Right ventricle myocardium superior (tissue), 1 donor: ENCODE data around the gene NES. TPM values are rescaled to one million over a fixed set of nuclear protein-coding genes. Genes with fewer than 3 reads are reported as not detected.

ENCODE experiments used
- ATAC-seq: fragments of 200-7000 bp; cut with Tn5 transposase; one replicate; pipeline ENCODE4 v1.9.1; 2020; ENCODE audit warnings: mild to moderate bottlenecking; ENCODE audit not compliant: poor library complexity
- DNase-seq: peaks from one replicate; pipeline ENCODE4 v3.0.0-alpha.2; 2020
- intact Hi-C: fragments of 100-400 bp; cut with DNase I; formaldehyde crosslinking; loops from one replicate; pipeline ENCODE4 v1.11.2; 2022
- total RNA-seq: library from RNA; stranded (reverse); fragmentation: NEBNext Ultra II Directional; extraction: Animal tissue kit (Norgen Biotek cat#: 25700); gene quantifications from one replicate; pipeline ENCODE4 v1.2.1, GENCODE V29; 2021
- donor health status: DM: no; HTN: yes; CAD: no; lungs with severe emphysema.

NES gene
- total RNA-seq, 1 donor from 2014 or later = 103 TPM

DNA sequence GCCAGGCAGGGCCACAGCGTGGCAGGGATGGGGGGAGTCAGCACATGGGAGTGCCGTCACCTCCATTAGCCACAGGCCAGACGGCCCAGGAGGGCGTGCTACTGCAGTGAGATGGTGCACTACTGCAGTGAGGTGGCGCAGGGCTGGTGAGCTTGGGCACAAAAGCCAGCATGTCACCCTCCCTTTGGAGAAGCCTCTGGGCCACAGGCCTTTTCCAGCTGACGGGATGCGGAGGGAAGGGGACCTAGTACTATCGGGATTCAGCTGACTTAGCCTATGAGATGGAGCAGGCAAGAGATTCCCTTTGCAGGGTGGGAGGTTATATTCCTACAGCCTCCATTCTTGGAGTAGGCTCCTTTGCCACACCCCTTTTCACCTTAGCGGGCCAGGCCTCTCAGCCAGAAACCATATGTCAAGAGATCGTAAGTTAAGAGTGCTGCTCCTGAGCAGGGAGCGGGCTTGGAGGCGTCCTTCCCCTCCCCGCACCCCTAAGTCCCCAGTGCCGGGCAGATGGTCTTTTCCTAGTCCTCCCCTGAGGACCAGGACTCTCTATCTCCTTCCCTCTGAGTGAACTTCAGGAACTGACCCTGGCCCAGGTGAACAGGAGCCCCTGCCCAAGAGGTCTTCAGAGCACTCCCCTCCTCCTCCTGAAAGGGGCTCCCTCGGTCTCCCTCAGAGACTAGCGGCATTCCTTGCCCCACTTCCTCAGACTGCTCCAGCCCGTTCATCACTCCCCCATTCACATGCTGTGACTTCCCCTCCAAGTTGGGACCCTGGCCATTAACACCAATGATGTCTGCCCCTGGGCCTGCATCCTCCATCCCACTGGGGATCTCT lies 8.2 kb downstream of the NES start:
- ATAC-seq (no peak), DNase-seq (no peak)
- intact Hi-C loops = no loop called here

DNA sequence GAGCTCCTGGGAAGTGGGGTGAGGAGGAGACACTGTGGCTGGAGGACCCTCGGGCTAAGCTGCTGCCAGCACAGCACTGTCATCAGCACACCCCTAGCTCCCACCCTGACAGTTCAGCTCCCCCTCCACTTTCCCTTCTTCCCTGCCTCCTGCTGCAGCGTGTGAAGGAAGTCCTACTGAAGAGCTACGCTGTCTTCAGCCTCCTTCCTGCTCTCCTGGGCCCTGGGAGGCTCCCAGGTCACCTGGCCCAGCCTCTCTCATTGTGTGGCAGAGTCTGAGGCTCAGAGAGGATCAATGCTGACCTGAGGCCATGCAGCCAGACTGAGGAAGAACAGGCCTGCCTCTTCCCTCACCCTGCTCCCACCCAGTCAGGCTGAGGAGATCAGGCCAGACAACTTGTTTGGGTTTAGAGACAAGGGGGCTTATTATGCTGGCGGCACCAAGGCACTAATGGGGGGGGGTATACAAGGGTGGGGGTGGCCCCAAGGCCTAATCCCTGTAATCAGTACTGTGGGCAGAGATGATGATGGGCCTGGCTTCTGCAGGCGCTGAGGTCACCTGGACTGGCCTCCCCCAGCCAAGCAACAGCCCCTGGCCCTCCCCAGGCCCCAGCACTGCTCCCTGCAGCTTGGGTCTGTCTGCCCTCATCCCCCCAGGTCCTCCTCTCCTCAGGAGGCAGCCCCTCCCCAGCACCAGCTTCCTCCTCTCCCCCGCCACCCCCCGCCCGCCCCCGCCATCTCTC lies 9.1 kb downstream of the NES start:
- intact Hi-C loops = no loop called here
- ATAC-seq = no peak

DNA sequence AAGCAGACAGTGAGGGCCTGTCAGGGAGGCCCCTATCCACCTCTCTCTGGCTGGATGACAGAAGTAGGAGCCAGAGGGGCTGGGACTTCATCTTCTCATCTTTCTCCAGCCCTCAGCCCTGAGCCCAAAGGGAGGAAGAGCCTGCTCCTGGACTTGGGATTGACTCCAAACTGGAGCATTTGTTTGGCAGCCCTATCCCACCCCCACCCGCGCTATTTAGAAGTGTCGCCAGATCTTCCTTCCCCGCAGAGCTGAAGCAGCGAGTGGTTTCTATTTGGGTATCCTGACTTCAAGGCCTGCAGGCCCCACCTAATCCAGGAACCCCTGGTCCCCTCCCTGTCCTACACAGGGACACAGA lies 9.6 kb downstream of the NES start:
- intact Hi-C loops = no loop called here
- DNase-seq (peak; percentile 67), ATAC-seq (peak; percentile 54)

More for the DNA sequence above, 9.1 kb downstream of the NES start:
- DNase-seq = peak; percentile 39

DNA sequence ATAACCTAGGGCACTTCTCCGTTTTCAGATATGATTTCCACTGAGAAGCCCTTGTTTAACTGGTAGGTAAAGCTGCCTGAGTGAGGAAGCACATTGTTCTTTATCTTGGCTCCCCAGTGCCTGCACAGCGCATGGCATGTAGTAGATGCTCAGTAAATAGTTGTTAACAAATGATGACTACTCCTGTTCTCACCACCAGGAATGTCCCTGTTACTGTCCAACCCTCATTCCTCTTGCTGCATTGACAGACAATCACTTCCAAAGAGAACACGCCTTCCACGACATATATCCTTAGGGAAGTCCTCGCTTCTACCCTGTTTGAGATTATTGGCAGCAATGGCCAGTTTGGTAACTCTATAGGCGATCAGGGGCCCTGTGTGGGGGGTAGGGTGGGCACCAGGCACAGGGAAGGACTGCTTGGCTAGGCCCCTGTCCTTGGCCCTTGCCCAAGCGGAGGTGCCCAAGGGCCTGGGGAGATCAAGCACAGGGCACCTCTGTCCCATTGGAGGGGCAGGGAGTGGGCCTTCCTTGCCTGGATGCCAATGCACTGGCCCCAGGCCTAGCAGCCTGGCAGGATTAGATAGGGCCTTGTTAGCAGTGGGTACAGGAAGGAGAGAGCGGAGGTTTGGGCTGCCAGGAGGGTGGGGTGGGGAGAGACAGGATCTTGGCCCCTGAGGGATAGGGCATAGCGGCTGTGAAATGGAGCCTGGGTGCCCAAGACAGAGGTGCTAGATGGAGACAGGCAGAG lies 10.2 kb downstream of the NES start:
- ATAC-seq = no peak
- intact Hi-C loops = no loop called here
- DNase-seq = peak; percentile 54

DNA sequence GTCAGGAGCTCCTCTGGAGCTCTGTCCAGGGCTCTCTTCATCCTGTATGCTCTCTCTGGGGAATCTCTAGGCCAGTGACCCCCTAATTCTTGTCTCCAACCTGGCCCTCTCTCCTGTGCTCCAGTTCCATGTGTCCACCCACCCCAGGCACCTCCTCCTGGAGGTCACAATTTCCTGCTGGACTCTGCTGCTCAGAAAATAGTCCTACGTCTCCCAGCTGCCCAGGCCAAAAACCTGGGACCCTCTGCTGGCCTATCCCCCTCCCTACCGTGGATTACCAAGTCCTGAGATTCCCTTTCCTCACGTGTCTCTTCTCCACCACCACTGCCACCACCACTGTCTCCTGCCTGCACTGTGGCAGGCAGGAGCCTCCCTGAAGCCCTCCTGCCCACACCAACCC lies 11.7 kb downstream of the NES start:
- ATAC-seq = no peak
- peak; percentile 26 for DNase-seq
- intact Hi-C loops = no loop called here

DNA sequence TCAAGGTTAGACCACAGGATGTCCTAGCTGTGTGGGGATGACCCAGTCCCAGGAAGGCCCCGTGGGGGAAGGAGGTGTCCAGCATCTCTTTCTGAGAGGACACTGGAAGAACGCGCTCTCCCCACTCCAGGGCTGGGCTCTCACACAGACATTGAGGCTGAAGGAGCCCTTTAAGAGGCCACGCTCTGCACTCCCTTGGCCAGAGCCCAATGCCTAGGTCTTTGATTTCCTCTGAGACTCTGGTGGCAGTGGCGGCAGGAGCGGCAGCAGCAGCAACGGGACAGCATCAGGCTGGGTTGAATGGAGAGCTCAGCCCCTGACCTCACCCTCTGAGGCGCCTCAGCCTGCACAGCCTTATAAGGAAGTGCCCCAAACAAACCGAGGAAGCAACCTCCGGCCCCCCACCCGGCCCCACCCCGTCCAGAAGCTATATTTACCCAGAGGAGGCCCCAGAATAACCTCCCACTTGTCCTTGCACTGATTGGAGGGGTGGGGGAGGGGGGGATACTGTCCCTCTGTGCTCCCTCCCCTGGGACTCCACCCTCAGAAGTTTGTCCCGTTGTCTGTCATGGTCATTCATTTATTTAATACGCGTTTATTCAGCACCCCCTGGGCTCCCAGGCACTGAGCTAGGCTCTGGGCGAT lies 12.3 kb downstream of the NES start:
- intact Hi-C loops = no loop called here
- DNase-seq (peak; percentile 82), ATAC-seq (peak; percentile 63)

DNA sequence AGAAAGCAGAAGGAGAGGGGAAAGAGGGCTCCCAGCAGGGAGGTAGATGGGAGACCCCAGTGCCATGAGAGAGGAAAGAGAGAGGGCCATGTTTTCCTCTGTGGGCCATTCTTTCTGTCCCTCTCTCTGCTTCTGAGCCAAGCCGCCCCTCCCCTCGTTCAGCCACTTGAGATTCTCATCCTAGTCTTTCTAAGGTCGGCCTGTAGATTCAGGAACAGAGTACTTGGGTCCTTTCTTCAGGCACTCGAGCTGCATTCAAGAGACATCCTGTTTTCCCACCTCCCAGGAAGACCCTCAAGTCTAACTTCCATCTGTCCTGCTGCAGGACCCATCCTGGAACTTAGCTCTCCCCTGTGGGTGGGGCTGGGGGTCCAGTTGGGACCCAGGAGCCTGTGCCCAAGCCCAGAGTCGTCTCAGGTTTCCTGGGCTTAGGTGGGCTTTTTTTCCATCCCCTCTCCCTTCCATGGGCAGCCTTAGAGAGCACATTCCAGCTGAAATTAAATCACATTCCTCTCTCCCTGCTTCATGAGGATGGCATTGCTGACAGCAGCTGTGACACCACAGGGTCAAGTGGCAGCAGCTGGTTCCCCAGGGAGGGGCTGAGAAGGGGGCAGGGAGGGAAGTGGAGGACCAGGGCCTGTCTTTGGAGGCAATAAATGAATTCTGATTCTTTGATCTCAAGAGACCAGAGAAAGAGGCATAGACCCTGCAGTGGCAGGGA lies 13.0 kb downstream of the NES start:
- ATAC-seq (no peak), DNase-seq (peak; percentile 34)
- intact Hi-C loops = no loop called here

DNA sequence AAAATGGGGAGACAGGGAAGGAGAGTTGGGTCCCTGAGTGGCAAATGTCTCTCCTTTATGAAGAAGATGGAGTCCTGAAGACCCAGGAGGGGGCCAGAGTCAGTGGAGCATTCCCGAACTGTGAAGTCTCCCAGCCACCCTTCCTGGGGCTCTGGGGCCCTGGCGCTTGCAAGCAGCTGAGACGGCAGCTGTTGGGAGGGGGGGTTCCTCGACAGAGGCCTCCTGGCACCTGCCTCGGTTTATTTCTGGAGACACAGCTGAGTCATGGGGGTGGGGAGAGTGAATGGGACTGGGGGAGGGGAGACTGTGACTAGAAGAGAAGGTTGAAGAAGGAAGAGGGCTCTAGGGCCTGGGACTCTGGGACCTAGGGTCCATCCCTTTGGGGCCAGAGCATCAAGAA lies 14.0 kb downstream of the NES start:
- DNase-seq (peak; percentile 63), ATAC-seq (no peak)
- intact Hi-C loops = no loop called here

DNA sequence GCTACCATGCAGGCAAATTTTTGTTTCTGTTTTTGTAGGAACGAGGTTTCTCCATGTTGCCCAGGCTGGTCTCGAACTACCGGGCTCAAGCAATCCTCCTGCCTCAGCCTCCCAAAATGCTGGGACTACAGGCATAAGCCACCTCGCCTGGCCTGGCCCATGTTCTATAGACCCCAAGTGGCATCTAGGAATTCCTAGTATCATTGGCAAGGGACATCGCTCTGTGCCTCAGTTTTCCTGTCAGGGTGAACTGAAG lies 14.5 kb downstream of the NES start:
- intact Hi-C loops = no loop called here
- DNase-seq (peak; percentile 16), ATAC-seq (no peak)

DNA sequence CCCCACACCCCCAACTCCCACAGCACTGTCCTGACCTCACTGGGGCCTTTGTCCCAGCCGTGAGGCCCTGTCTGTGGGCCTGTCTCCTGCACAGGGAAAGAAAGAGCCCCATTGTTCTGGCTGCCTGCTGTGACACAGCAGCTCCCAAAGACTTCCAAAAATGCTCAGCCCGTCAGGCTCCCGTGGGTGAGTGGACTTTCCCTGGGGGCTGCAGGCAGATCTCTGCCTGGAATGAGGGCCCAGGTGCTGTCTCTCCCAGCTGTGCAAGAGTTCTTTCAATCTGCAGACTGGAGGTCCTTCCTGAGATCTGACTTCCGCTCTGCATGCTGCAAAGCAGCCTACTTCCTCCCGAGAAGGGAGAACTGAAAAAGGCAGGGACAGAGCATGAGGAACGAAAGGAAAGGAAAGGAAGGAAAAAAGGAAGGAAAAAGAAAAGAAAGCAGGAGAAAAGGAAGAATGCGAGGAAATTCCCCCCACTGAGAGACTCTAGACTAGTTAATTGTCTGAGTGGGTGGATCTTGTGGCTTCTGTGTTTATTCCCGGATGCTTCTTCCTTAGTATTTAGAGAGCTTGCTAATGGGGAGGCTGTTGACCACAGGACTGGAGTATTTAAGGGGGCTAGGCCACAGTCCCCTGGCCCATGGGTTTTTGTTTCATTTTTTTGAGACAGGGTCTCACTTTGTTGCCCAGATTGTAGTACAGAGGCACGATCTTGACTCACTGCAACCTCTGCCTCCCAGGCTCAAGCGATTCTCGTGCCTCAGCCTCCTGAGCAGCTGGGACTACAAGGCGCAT lies 15.0 kb downstream of the NES start:
- intact Hi-C loops = no loop called here
- DNase-seq (peak; percentile 42), ATAC-seq (no peak)

DNA sequence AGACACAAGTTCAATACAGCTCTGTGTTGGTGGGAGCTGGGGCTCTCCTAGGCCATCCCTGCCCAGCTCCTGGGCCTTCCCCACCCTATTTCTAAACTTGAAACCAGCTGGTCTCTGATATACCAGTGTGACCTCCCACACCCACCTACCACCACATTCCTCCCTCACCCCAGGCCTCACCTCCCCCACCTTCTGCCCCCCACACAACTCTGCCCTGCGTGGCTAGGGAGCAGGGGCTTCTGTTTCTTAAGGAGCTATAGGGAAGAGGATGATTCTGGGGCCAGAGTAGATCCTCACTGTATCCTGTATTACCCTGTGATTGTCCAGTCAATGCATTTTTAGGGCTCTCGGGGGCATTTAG lies 16.5 kb downstream of the NES start:
- intact Hi-C loops = loop anchor here (1.0 kb wide), 1 partner anchor 17 kb away; the partner anchor contains the start of gene NES
- peak; percentile 20 for DNase-seq
- no peak for ATAC-seq

DNA sequence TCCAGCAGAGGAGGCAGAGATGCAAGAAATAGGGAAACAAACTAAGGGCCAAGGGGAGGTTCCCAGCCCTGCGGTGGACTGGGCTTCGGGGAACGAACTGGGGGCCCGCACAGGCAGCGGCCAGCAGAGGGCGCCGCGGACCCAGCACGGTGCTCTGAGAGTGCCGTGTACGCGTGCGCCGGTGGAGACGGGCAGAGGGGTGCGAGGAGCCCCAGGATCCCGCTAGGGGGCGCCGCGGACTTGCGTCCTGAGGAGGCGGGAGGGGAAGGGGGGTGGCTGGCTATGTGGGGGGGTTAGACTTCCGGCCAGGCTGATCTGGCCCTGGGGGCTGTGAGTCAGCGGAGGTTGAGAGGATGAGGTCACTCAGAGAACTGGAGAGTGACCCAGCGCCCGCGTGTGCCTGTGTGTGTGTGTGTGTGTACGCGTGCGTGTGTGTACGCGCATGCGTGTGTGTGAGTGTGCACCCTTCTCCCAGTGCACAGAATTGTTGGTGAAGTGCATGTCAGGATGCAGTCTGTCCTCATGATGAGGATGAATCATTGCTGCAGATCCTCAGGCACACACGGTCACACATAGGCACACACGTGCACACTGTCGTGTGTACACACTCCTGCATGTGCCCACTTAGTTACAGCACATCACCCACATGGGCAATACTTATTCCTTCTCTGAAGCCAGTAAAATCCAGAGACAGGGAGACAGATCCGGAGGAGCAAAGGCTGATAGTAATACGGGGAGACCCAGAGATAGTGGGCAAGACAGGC lies 17.0 kb downstream of the NES start:
- intact Hi-C loops = loop anchor here (1.0 kb wide), 1 partner anchor 17 kb away; the partner anchor contains the start of gene NES
- peak; percentile 97 for DNase-seq
- ATAC-seq = peak; percentile 85

DNA sequence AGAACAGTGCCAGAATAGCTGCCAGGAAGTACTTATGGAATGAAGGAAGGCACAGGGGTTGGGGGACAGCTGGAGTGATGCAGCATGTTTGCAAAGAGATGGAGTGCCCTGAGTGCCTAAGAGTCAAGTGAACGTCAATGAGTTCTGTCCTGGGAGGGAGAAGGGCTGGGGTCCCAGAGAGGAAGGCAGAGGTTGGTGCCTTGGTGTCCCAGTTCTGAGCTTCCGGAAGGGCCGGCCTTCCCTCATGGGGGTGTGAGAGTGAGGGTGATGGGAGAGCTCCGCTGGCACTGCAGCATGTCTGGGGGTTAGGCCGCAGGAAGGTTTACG lies 17.6 kb downstream of the NES start:
- intact Hi-C loops = no loop called here
- no peak for ATAC-seq
- no peak for DNase-seq

DNA sequence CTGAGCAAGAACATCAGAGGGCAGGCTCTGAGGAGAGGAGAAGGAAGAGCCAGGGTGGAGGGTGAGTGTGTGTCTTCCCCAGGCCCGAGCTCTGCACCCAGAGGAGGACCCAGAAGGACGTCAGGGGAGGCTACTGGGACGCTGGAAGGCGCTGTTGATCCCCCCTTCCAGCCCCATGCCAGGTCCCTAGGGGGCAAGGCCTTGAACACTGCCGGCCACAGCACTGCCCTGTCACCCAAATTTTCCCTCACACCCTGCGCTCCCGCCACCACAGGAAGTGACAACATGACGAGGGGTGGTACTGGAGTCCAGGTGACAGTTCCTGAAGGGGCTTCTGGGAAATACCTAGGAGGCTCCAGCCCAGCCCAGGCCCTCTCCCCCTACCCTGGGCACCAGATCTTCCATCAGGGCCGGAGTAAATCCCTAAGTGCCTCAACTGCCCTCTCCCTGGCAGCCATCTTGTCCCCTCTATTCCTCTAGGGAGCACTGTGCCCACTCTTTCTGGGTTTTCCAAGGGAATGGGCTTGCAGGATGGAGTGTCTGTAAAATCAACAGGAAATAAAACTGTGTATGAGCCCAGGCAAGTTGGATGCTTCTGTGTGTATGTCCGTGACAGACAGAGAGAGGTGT lies 18.1 kb downstream of the NES start:
- DNase-seq (peak; percentile 38), ATAC-seq (no peak)
- intact Hi-C loops = no loop called here

DNA sequence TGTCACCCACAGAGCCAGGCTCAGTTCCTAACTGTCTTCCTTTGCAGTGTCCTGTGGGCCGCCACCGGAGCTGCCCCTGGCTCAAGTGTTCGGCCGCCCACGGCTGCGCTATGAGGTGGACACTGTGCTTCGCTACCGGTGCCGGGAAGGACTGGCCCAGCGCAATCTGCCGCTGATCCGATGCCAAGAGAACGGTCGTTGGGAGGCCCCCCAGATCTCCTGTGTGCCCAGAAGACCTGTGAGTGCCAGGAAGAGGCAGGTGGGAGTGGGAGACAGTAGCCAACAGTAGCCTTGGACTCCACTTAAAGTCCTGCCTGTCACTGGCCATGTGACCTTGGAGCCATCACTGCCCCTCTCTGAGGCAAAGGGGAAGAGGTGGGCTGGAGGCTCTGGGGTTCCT lies 18.7 kb downstream of the NES start:
- DNase-seq (peak; percentile 39), ATAC-seq (no peak)
- intact Hi-C loops = no loop called here

DNA sequence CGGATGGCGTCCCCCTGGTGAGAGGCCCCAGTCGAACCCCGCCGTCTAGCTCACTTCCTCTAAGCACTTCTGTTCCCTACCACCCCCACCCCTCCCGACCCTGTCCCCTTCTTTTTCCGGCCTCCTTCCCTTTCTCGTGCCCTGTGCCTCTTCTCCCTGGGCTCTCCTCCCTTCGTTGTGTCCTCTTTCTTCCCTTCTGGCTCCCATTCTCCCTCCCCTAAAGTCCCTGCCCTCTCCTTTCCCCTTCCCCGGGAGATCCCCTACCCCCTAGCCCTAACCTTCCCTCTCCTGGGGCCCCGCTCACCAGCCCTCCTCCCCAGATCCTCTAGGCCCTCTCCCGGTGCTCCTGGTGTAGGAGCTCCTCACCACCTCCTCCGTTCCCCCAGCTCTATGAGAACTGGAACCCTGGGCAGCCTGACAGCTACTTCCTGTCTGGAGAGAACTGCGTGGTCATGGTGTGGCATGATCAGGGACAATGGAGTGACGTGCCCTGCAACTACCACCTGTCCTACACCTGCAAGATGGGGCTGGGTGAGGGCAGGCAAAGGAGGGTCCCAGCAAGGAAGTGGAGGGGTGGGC lies 19.4 kb downstream of the NES start:
- no peak for ATAC-seq
- intact Hi-C loops = loop anchor here (1.0 kb wide), 1 partner anchor 31 kb away; no protein-coding TSS in a partner anchor

More for the DNA sequence above, 19.4 kb downstream of the NES start:
- no peak for DNase-seq
